Inflammatory macrophage (primary cell): Measurements from ENCODE around the gene RIC1.
"Not testable (repeated sequence)": the region's sequence is repeated elsewhere in the genome, so short reads cannot be mapped to it uniquely, and the experiment has no call there.

Experiments used
- DNase-seq, 2 donors: peaks; one replicate each; pipeline ENCODE4 v3.0.0-alpha.2; 2020 to 2022

The RIC1 gene

DNA sequence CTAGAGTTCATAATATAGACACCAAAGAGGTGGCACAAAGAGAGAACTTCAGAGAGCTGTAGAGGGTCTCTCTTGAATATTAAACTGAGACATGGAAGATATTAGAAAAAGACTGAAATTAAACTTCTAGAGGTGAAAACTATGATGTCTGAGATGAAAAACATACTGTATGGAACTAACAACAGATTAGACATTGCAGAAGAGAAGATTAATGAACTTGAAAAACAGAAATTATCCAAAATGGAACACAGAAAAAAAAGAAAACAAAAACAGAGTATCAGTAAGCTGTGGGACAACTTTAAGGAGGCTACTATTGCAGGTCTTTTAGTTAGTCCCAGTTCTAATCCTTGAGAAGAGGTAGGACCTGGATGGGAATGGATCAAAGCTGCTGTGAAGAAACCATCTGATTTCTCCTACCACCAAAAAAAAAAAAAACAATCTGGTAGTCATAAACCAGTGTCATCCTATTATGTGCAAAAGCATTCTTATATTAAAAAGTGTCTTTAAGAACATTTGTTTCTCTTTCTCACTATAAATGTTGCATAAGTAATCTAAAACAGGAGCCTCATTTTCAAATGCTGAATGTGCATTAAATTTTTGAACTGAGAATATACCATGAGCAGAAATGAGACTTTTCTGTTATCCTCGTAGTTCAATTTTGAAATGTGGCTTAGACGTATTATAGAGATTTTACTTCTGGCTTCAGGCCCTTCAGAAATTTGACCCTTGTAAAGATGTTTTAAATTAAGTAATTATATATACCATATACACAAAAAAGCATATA, 107.8 kb downstream of the RIC1 start:
- no peak for DNase-seq

DNA sequence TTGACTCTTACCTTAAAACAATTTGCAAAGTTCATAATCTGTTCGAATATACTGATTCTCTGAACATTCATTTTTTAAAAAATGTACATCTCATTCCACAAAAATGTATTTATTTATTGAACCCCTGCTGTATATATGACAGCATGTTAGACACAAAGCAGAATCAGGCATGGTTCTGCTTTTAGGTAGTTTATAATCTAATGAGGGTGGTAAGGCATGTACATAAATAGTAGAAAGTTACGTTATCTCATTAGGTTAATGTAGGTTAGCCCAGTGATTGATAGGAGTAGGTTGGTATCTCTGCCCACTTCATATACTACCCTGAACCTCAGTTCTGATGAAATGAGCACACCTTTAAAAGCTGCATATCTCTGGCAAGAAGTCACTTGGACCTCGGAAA, 114.2 kb downstream of the RIC1 start:
- DNase-seq, result no peak

DNA sequence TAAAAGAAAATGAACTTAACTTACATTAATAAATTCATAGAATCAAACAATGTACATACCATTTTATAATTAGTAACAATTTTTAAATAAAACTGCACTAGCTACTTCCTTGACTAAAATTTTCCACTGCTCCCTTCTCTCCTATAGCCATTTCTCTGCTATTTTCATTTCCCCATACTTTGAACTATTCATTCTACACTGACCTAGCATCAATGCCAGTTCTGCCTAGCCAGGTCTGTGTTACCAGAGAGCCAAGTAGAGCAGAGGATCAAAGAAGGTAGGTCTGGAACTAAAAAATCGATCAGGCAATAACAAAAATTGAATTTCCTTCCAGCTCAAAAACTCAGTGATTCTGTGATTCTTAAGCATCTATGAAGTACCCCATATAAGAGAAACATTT, 119.5 kb downstream of the RIC1 start:
- DNase-seq, result no peak

DNA sequence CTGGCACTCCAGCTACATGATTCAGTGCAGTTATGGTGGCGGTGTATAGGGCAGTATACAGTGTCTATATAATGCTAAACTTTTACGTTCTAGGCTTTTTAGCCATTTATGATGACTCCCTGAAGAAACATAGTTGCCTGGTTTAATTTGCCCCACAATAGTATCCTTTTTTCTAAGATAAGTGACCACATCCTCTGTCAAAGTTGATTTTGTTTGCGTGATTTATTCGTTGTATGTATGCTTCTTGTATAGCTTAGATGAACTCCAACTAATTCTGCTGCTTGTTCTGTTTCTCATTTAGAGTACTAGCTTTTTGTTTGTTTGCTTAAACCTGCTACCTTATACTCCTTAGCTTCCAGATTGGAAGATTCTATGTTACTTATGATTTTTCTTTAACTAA, 120.4 kb downstream of the RIC1 start:
- no peak for DNase-seq

DNA sequence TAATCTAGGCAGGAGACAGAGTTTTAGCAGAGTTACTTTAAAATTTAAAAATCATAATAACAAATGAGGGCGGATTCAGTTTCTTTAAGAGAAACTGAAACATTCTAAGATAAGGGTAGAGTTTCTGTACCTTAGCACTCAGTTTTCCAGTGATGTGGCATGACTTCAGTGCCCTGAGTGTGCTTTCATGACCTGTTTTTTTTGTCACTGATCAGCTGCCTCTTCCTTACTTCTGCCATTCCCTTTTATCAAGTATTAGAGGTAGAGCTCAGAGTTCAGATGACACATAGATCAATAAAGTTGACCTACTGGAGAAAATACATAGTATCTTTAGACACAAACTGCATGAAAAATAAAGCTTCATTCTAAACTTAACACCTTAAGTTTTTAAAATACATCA, 121.7 kb downstream of the RIC1 start:
- no peak for DNase-seq

DNA sequence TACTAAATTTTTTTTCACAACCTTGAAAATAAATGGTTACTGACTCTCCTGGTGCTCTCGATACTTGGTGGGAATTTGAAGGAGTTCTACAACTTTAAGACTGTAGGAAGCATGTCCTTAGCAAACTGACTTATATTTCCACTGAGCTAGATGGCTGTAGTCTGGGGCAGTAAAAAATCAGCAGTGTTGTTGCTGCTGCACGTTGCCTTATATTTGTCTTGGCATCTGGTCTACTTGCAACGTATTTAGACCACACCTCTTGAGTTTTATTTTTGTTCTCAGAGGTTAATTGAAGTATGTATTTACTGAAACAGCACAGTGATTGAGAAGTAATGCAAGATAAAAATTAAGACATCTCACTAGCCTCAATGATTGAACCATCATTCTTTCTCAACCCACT, 127.7 kb downstream of the RIC1 start:
- DNase-seq, result no peak

DNA sequence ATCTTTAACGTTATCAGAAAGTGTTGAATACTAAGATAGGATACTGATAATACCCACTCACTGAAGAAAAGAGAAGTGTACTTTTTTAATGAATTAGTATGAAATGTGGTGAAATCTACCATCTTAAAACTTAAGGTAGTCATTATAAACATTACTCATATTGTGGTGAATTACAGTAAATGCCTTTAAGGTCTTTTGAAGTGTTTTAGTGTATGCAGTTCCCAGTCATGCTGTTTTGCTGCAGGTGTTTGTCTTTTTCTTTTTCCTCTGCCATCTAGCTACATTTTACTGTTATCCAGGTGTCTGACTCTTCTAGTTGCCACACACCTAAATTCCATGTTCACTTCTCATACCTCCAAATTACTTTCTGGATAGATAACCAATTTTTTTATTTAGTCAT, 131.4 kb downstream of the RIC1 start:
- no peak for DNase-seq

DNA sequence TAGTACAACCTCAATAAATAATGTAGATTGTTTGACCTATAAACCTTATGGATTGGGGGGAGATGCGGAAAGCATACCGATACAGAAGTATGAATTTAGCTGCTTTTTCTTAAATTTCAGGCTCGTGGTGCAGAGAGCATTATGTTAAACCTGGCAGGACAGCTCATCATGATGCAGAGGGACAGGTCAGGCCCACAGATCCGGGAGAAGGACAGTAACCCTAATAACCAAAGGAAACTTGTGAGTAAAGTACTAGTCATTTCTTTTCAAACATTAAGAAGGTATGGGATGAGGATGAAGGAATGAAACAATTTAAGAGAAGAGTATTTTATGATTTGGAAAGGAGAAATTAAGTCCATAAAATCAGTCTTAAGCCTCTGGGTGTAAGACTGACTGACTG, 133.5 kb downstream of the RIC1 start:
- no peak for DNase-seq

DNA sequence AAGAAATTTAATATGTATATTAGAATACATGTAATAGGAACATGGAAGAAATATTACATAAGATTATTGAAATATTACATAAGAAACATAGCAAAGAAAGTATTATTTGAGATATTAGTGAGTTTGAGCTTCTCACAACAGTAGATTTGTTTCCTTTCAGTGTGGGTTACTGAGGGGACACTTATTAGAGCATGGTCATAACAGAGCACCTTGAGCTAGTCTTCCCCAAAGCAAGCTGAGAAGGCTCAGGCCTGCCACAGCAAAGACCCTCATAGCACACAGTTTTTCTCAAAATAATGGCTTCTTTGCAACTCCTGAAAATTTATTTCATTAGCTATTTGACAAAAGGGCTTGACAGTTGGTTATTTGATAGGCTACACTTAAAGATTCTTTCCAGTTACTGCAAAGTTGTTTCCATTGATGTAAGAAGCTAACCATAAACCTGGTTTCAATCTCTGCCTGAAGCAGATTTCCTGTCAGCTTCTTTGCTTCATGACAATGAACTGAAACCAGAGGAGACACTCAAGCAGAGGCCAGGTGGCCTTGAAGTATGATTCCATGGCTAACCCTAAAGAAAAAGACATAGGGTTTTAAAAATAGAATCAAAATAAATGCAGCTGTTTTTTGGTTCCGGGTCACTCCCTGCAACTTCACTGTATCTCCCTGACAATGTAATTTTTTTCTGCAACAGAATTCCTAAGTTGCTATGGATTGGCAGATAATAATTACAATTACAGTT, 135.4 kb downstream of the RIC1 start:
- no peak for DNase-seq

DNA sequence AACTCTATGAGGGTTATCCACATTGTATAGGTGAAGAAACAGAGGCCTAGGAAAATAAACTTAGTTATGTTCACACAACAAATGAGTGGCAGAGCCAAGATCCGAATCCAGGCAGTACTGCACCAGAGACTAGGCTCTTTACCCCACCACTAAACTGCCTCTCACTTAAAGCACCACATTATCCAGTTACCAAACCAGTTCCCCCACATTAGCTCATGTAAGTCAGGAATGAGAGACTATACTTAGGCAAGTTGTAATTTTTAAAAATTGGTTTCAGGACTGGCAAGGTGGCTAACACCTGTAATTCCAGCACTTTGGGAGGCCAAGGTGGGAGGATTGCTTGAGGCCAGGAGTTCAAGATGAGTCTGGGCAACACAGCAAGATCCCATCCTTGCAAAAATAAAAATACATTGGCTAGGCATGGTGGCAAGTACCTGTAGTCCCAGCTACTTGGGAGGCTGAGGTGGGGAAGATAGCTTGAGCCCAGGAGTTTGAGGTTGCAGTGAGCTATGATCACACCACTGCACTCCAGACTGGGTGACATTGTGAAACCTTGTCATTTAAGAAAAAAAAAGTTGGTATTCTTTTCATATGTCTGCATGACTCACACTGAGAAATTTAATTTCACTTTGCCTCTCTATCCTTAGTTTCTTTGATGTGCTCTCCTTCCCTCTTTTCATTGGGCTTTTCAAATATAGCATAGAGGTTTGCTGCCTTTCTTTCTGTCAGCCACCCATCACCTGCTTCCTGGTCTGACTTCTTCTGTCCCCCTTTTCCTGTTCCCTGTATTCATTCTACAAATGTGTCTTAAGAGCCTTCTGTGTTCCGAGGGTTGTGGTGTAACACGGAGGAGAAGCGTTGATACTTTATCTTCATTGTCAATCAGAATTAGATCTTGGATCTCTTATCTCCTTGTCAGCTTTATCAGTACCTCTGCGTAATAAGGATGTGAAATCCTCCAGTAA, 139.3 kb downstream of the RIC1 start:
- DNase-seq, result no peak

DNA sequence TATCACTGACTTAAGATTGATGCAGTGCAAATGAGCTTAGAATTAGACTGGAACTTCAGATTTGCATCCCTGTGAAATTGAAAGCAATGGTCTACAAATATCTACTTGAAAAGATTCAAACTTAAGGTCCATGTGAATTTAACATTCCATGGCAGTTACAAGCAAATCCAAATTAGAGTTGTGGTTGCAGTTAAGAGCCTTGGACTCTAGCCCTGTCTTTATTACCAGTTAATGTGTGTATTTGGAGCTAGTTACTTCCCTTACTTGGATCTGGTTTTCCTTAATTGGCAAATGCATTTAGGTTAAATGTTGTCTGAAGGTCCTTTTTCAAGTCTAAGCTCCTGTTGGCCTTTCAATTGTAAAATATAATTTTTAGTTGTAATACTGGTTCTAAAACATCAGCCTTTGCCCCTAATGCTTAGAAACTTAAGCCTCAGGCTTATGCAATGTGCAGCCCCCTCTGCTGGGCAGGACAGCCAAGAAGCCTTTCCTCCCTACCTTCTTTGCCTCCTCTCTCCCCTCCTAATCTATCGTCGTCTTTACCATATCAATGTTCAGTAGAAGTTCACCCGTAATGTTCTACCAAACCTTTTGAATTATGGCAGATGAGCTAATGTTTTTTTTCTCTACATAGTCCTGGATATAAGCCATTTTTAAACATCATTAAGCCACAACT, 144.6 kb downstream of the RIC1 start:
- no peak for DNase-seq

DNA sequence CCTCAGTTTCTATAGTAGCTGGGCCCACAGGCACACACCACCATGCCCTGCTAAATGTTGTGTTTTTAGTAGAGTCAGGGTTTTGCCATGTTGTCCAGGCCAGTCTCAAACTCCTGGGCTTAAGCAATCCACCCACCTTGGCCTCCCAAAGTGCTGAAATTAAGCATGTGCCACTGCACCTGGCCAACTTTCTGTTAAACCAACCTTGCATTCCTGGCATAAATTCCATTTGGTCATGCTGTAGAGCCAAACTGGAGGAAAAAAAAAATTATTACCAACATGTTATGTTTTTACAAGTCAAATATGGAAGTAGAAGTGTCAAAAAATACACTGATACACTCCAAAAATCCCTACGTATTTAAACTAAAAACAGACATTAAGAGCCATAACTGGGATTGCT, 149.9 kb downstream of the RIC1 start:
- DNase-seq, result no peak

DNA sequence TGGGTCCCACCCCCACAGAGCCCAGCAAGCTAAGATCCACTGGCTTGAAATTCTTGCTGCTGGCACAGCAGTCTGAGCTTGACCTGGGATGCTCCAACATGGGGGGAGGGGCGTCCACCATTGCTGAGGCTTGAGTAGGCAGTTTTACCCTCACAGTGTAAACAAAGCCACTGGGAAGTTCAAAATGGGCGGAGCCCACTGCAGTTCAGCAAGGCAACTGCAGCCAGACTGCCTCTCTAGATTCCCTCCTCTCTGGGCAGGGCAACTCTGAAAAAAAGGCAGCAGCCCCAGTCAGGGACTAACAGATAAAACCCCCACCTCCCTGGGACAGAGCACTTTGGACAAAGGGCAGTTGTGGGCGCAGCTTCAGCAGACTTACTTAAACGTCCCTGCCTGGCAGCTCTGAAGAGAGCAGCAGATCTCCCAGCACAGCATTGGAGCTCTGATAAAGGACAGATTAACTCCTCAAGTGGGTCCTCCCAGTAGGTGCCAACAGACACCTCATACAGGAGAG, 150.9 kb downstream of the RIC1 start:
- not testable (repeated sequence) for DNase-seq

DNA sequence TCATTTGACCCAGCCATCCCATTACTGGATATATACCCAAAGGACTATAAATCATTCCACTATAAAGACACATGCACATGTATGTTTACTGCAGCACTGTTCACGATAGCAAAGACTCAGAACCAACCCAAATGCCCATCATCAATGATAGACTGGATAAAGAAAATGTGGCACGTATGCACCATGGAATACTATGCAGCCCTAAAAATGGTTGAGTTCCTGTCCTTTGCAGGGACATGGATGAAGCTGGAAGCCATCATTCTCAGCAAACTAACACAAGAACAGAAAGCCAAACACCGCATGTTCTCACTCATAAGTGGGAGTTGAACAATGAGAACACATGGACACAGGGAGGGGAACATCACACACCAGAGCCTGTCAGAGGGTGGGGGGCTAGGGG, 154.5 kb downstream of the RIC1 start:
- DNase-seq, result not testable (repeated sequence)

DNA sequence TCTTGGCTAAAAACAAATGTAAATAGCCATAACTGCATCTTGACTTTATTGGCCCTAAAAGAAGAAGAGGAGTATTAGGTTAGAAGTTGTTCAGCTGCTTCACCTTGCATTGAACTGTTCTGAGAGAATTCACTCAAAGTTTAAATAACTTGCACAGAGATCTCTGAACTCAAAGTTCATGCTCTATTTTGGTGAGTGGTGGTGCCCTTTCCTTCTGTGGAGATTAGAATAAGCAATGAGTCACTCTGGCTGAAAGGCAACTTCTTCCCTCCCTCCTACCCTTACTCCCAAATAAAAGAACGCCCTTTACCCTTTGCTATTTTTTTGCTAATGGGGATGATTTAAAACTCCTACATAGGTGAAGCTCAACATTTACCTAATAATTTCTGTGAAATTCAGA, 155.1 kb downstream of the RIC1 start:
- no peak for DNase-seq

DNA sequence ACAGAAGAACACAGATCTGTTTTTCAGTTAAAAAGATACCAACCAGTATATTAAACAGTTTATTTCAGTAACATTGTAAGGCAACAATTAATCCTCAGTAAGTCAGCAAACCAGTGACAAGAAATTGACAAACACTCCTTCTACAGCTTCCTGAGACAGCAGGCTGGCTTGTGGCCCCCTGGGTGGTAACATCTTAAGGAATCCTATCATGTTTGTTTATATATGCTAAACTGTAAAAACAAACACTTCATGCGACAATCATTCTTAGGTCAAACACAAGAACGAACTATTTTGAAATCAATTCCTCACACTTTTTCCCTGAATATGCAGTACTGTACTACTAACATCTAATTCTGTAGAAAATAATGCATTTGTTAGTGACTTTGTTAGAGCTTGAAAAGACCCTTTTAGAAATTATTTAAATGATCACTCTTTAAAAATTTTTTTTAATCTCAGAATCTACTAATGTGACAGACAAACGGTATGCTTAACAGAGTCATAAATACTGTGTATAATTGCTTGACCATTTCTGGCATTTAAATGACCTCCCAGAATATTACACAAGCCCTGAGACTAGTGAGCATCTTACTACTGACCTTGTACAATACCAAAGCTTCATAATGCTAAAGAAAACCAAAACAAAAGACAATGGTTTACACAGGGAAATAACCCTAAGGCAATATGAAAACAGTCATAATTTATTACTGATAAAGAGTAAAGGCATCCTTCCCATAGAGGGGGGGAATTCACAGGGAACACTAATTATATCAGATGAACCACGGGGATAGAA, 155.8 kb downstream of the RIC1 start:
- DNase-seq, result no peak

DNA sequence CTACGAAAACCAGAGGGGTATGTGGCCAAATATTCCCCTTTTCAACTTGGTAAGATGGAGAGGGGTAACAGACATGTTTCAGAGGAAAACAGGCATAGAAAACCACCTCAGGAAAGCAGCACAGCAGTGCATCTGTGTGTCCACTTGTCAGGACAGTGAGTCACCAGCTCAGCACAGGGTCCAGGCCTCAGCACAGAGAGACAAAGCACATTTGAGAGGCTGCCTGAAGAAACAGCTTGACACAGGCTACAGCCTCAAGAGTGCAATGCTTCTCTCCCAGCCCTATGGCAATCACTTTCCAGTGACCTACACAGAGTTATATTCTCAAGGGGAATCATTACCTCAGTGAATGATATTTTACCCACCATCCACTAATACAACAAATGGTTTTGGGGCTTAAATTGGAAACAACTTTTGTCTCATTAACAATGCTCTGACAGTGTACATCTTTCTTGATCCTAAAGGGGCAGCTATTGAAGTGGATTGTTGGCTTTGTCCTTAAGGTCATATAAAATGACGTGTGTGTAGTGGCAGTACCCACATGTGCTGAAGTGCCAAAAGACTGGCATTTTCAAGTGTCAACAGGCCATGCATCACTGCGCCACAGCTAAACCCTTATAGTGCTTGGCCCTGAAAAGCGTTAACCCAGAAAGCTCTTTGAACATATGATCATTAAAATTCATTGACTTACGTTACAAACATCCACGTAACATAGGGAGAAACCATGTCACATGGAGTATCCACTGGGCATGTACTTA, 157.6 kb downstream of the RIC1 start:
- no peak for DNase-seq

DNA sequence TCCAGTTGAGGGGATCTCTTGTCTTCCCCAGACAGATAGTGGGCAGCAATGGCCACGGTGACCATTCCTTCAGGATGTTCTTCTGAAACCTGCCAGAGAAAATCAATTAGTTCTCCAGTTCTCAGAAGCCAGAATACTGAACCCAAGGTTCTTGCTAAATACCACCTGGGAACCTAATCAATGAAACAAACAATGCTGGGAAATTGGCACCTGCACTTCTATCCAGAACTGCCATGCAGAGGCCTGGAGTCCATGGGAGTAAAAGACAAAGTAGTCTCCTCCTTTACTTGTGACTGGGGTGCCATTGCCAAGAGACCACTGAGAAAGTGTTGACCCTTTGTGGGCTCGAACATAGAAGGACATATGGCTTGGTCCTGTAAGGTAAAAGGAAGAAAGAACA, 158.3 kb downstream of the RIC1 start:
- DNase-seq, result no peak

DNA sequence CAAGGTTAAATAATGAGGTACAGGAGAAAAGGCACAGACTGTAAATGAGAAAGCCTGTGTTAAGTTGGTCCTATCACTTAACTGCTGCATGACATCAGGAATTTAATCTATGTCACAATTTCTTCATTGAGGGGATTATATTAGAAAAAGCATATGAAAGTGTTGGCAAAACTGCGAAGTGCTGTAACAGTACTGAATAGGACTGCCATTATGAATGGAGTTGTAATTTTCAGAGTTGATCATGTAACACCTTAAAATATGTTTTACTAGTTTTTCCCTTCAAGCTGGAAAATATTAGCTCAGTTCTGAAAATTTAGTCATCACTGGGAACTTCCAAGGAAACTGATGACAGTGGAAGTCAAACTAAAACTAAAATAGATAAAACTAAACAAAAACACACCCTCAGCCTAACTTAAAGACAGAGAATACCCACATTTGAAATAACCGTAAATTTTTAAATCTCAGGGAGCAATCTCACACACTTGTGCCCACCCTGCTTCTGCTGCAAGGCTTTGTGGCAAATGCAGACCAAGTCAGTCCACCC, 158.9 kb downstream of the RIC1 start:
- no peak for DNase-seq

DNA sequence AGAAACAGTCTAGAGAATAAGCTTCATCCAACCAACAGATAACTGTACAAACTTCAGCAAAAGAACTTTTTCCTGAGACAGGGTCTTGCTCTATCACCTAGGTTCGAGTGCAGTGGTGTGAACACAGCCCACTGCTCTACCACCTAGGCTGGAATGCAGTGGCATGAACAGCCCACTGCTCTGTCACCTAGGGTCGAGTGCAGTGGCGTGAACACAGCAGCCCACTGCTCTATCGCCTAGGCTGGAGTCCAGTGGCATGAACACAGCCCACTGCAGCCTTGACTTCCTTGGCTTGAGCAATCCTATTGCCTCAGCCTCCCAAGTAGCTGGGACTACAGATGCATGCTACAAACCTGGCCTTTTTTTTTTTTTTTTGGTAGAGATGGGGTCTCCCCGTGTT, 160.6 kb downstream of the RIC1 start:
- DNase-seq, result no peak
